Omental fat pad (tissue), 4 donors: ENCODE data around the gene ZNF219. TPM values are rescaled to one million over a fixed set of nuclear protein-coding genes. Genes with fewer than 3 reads are reported as not detected.

Experiments used
- ATAC-seq: fragments of 150-250 bp; one replicate; pipeline ENCODE4 v1.9.1; 2016; ENCODE audit warnings: mild to moderate bottlenecking, moderate library complexity; ENCODE audit not compliant: low FRiP score
- DNase-seq: peaks from one replicate; pipeline ENCODE4 v3.0.0-alpha.2; 2019; ENCODE audit warnings: low spot score
- total RNA-seq, 4 donors: library from RNA; depleted of rRNA; stranded (reverse); fragments of >200 nt; gene quantifications; one replicate each; pipeline ENCODE4 v1.1.0, GENCODE V29; 2016
- TF ChIP-seq, protein P1 (sequence below), 3 donors: fragments of 450-650 bp; IDR thresholded peaks; one replicate each; pipeline ENCODE4 v1.5.1; 2016 to 2017; ENCODE audit warnings: antibody characterized with exemption in 3 of 3, mild to moderate bottlenecking in 3 of 3, moderate library complexity in 2 of 3

ZNF219 gene
- total RNA-seq, 4 donors from 2014 or later, result 19.2 to 56.3 (median 38.1) TPM

DNA sequence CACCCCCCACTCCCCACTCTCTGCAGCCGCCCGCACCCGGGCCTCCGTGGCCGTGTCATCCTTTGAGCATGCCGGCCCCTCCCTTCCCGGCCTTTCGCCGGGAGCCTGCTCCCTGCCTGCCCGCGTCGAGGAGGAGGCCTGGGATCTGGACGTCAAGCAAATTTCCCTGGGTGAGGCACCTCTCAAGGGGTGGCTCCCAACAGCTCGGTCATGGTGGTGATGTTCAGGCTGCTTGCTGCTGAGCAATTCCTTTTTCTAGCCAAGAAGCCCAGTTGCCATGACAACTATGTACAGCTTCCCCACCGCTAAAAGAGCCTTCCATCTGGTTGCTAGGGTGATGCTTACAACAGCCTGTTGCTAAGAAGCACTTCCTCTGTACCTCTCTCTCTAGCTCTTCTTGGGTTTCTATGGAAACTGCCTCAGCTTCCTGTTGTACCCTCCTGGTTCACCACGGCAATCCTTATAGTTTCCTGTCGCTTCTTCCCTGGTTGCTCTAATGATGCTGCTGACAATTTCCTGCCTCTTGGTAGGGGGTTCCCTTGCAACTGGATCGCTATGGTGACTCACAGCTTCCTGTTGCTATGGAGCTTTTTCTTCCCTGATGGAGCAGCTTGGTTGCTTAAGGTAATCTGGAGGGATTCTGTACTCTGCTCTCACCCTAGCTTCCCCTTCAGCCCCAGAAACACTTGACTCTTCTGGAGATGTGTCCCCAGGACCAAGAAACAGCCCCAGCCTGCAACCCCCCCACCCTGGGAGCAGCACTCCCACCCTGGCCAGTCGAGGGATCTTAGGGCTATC lies 11.0 kb downstream of the ZNF219 start:
- TF ChIP-seq, protein P1, sequence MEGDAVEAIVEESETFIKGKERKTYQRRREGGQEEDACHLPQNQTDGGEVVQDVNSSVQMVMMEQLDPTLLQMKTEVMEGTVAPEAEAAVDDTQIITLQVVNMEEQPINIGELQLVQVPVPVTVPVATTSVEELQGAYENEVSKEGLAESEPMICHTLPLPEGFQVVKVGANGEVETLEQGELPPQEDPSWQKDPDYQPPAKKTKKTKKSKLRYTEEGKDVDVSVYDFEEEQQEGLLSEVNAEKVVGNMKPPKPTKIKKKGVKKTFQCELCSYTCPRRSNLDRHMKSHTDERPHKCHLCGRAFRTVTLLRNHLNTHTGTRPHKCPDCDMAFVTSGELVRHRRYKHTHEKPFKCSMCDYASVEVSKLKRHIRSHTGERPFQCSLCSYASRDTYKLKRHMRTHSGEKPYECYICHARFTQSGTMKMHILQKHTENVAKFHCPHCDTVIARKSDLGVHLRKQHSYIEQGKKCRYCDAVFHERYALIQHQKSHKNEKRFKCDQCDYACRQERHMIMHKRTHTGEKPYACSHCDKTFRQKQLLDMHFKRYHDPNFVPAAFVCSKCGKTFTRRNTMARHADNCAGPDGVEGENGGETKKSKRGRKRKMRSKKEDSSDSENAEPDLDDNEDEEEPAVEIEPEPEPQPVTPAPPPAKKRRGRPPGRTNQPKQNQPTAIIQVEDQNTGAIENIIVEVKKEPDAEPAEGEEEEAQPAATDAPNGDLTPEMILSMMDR (IDR thresholded peaks at IDR 0.05), result no peak
- ATAC-seq (peak; percentile 42), DNase-seq (no peak)

- no peak for ATAC-seq
- TF ChIP-seq, protein P1 (IDR thresholded peaks at IDR 0.05), result no peak
- DNase-seq, result no peak
These were observed 11.6 kb downstream of the ZNF219 start for GRCh38 chr14:21086908-21087293.

GRCh38 chr14:21084998-21085853 lies 13.2 kb downstream of the ZNF219 start:
- TF ChIP-seq, protein P1 (IDR thresholded peaks at IDR 0.05), result no peak
- DNase-seq (no peak), ATAC-seq (peak; percentile 75)

DNA sequence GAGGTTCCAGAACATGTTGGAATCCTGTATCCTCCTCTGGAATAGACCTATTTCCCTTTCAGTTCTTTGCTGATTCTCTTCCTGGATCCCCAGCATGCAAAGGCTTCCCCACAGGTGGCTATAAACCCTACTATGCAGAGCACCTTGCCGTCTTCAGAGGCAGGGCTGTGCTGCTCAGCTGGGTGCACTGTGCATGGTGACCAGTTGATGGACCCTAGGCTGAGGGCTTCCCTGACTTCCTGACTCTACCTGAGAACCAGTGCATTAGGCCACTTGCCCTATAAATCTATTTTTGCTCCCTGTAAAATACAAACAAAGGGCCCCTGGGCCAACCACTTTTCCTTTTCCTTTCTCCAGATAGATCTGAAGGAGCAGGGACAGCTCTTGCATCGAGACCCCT lies 14.1 kb downstream of the ZNF219 start:
- DNase-seq (no peak), ATAC-seq (no peak)
- TF ChIP-seq, protein P1 (IDR thresholded peaks at IDR 0.05), result no peak

DNA sequence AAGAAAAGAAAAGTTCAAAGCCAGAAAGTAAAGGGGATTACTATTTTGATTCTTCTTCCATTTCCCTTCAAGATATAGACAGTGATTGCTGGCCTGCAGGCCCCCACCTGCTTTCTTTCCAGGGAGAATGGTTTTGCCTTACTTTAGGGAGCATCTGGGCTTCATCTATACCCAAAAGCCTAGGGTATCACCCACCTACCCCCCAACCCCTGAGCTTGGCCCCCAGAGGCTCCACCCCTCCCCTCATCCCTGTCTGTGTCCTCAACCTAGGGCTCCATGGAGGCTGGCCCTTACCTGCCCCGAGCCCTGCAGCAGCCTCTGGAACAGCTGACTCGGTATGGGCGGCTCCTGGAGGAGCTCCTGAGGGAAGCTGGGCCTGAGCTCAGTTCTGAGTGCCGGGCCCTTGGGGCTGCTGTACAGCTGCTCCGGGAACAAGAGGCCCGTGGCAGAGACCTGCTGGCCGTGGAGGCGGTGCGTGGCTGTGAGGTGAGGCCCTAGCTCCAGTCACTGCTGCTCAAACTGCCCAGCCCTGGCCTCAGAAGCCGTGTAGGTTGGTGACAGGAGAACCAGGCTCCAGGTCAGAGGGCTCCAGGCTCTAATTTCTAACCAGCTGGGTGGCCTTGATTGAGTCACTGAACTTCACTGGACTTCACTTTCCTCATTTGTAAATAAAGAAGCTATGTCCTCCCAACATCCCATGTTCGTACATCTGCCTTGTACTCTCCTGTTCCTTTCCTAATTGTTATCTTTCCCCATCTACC lies 14.7 kb downstream of the ZNF219 start:
- ATAC-seq (no peak), DNase-seq (no peak)
- TF ChIP-seq, protein P1 (IDR thresholded peaks at IDR 0.05), result no peak

- no peak for ATAC-seq
- TF ChIP-seq, protein P1 (IDR thresholded peaks at IDR 0.05), result no peak
- DNase-seq, result no peak
These were observed 16.8 kb downstream of the ZNF219 start for GRCh38 chr14:21081521-21082142.
